ENCODE data around the gene DHCR24.

- no peak for TF ChIP-seq CTCF (IDR thresholded peaks at IDR 0.05 in 8 of 11, conservative IDR thresholded peaks at IDR 0.05 in 3 of 11)
- TF ChIP-seq POLR2AphosphoS5 (IDR thresholded peaks at IDR 0.05), result no peak
- no peak for TF ChIP-seq POLR2A (IDR thresholded peaks at IDR 0.05)
Observed at GRCh38 chr1:54846301-54846700, 40.7 kb downstream of the DHCR24 start.

Data from spleen (tissue), 7 donors.